Astrocyte (in vitro differentiated cells and primary cell): ENCODE results near the gene CLDN3. TPM values are rescaled to one million over a fixed set of nuclear protein-coding genes. Genes with fewer than 3 reads are reported as not detected.
"Not testable (repeated sequence)": the region's sequence is repeated elsewhere in the genome, so short reads cannot be mapped to it uniquely, and the experiment has no call there.

Source experiments
- DNase-seq: peaks from one replicate; pipeline ENCODE4 v3.0.0-alpha.2; 2010; ENCODE audit warnings: low read depth
- FAIRE-seq: peaks from 2 replicates; lab custom pipeline; 2011; peaks lifted over from hg19 to GRCh38; lab: Jason Lieb, UNC
- H2AFZ ChIP-seq: 2 replicates; pipeline ENCODE4 v1.6.0; 2012; ENCODE audit warnings: low read depth, low read length, inconsistent platforms
- H3K27ac ChIP-seq: 2 replicates; pipeline ENCODE4 v1.5.1; 2011; ENCODE audit warnings: low read depth, low read length, inconsistent platforms
- H3K27me3 ChIP-seq: 2 replicates; pipeline ENCODE4 v1.6.0; 2011; ENCODE audit warnings: low read length, inconsistent platforms; ENCODE audit not compliant: insufficient read depth
- H3K36me3 ChIP-seq: 2 replicates; pipeline ENCODE4 v1.5.1; 2011; ENCODE audit warnings: low read length, inconsistent platforms; ENCODE audit not compliant: insufficient read depth
- H3K4me1 ChIP-seq: 2 replicates; pipeline ENCODE4 v1.5.1; 2011; ENCODE audit warnings: low read length, inconsistent platforms; ENCODE audit not compliant: insufficient read depth
- H3K4me2 ChIP-seq: 2 replicates; pipeline ENCODE4 v1.6.0; 2012; ENCODE audit warnings: low read length, inconsistent platforms
- H3K4me3 ChIP-seq: 2 replicates; pipeline ENCODE4 v1.5.1; 2011; ENCODE audit warnings: low read depth, mild to moderate bottlenecking, low read length, inconsistent platforms; ENCODE audit not compliant: insufficient read depth
- H3K79me2 ChIP-seq: 2 replicates; pipeline ENCODE4 v1.6.0; 2012; ENCODE audit warnings: mild to moderate bottlenecking, low read length, inconsistent platforms; ENCODE audit not compliant: insufficient read depth
- H3K9ac ChIP-seq: 2 replicates; pipeline ENCODE4 v1.6.0; 2012; ENCODE audit warnings: mild to moderate bottlenecking, low read length, inconsistent platforms
- H3K9me3 ChIP-seq: 2 replicates; pipeline ENCODE4 v1.5.1; 2012; ENCODE audit warnings: low read depth, mild to moderate bottlenecking, low read length, inconsistent platforms; ENCODE audit not compliant: insufficient read depth
- H4K20me1 ChIP-seq: 2 replicates; pipeline ENCODE4 v1.6.0; 2012; ENCODE audit warnings: low read length, inconsistent platforms; ENCODE audit not compliant: insufficient read depth
- H3K27ac Mint-ChIP-seq: one replicate; pipeline ENCODE4 v1.8.0; 2021; ENCODE audit warnings: mild to moderate bottlenecking, mixed read lengths; ENCODE audit not compliant: unreplicated experiment
- H3K27me3 Mint-ChIP-seq: one replicate; pipeline ENCODE4 v1.8.0; 2021; ENCODE audit warnings: low read depth, mixed read lengths; ENCODE audit not compliant: unreplicated experiment
- H3K36me3 Mint-ChIP-seq: one replicate; pipeline ENCODE4 v1.8.0; 2021; ENCODE audit warnings: low read depth, mixed read lengths; ENCODE audit not compliant: unreplicated experiment
- H3K4me1 Mint-ChIP-seq: one replicate; pipeline ENCODE4 v1.8.0; 2021; ENCODE audit warnings: low read depth, mixed read lengths; ENCODE audit not compliant: unreplicated experiment
- H3K4me3 Mint-ChIP-seq: one replicate; pipeline ENCODE4 v1.8.0; 2021; ENCODE audit warnings: mild to moderate bottlenecking, moderate library complexity, mixed read lengths; ENCODE audit not compliant: unreplicated experiment
- H3K9me3 Mint-ChIP-seq: one replicate; pipeline ENCODE4 v1.8.0; 2021; ENCODE audit warnings: mild to moderate bottlenecking, mixed read lengths; ENCODE audit not compliant: unreplicated experiment
- EZH2 ChIP-seq: IDR thresholded peaks from 2 replicates; pipeline ENCODE4 v1.6.1; 2012; ENCODE audit warnings: mild to moderate bottlenecking, low read length, inconsistent platforms; ENCODE audit not compliant: insufficient read depth
- total RNA-seq: library from RNA; stranded (reverse); gene quantifications from 2 replicates; pipeline ENCODE4 v1.2.1, GENCODE V29; 2021
- TF ChIP-seq, protein P1 (sequence below): IDR thresholded peaks from 2 replicates; pipeline ENCODE4 v1.5.1; 2011; ENCODE audit warnings: low read depth, mild to moderate bottlenecking, inconsistent platforms, low read length, moderate library complexity; ENCODE audit not compliant: insufficient read depth

Gene CLDN3
- total RNA-seq, 1 donor from 2014 or later: 0.68 TPM

- no peak overlapping the region for H3K4me3 Mint-ChIP-seq
- DNase-seq (no peak), FAIRE-seq (no peak)
- H4K20me1 ChIP-seq: no peaks in the 10 kb centered on the region
- H3K4me3 ChIP-seq: no peak overlapping the region
- no peaks in the 10 kb centered on the region for H3K9me3 ChIP-seq
- no peak overlapping the region for H3K4me2 ChIP-seq
- no peaks in the 10 kb centered on the region for H3K27me3 ChIP-seq
- no peak overlapping the region for H3K9ac ChIP-seq
- H3K27ac ChIP-seq: no peak overlapping the region
- H3K36me3 Mint-ChIP-seq: no peaks in the 10 kb centered on the region
- no peak overlapping the region for H2AFZ ChIP-seq
- no peak overlapping the region for H3K27ac Mint-ChIP-seq
- no peaks in the 10 kb centered on the region for H3K9me3 Mint-ChIP-seq
- no peaks in the 10 kb centered on the region for H3K4me1 ChIP-seq
- H3K27me3 Mint-ChIP-seq: peaks cover 10% of the 10 kb centered on the region
- no peaks in the 10 kb centered on the region for H3K79me2 ChIP-seq
- TF ChIP-seq, protein P1, sequence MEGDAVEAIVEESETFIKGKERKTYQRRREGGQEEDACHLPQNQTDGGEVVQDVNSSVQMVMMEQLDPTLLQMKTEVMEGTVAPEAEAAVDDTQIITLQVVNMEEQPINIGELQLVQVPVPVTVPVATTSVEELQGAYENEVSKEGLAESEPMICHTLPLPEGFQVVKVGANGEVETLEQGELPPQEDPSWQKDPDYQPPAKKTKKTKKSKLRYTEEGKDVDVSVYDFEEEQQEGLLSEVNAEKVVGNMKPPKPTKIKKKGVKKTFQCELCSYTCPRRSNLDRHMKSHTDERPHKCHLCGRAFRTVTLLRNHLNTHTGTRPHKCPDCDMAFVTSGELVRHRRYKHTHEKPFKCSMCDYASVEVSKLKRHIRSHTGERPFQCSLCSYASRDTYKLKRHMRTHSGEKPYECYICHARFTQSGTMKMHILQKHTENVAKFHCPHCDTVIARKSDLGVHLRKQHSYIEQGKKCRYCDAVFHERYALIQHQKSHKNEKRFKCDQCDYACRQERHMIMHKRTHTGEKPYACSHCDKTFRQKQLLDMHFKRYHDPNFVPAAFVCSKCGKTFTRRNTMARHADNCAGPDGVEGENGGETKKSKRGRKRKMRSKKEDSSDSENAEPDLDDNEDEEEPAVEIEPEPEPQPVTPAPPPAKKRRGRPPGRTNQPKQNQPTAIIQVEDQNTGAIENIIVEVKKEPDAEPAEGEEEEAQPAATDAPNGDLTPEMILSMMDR: no peak
- no peak for TF ChIP-seq EZH2
- no peaks in the 10 kb centered on the region for H3K36me3 ChIP-seq
- H3K4me1 Mint-ChIP-seq: no peaks in the 10 kb centered on the region
Observed at GRCh38 chr7:73726083-73726466, 44.0 kb downstream of the CLDN3 start.

- peaks cover under 1% of the 10 kb centered on the region for H4K20me1 ChIP-seq
- H3K9me3 Mint-ChIP-seq: no peaks in the 10 kb centered on the region
- H3K4me1 Mint-ChIP-seq: no peaks in the 10 kb centered on the region
- DNase-seq (no peak), FAIRE-seq (no peak)
- H2AFZ ChIP-seq: no peak overlapping the region
- H3K79me2 ChIP-seq: peaks cover 6% of the 10 kb centered on the region
- no peaks in the 10 kb centered on the region for H3K36me3 ChIP-seq
- H3K9ac ChIP-seq: no peak overlapping the region
- no peak overlapping the region for H3K4me2 ChIP-seq
- H3K27ac ChIP-seq: no peak overlapping the region
- no peaks in the 10 kb centered on the region for H3K9me3 ChIP-seq
- no peak overlapping the region for H3K4me3 Mint-ChIP-seq
- H3K27me3 Mint-ChIP-seq: peaks cover 15% of the 10 kb centered on the region
- TF ChIP-seq, protein P1: no peak
- H3K4me3 ChIP-seq: no peak overlapping the region
- no peaks in the 10 kb centered on the region for H3K27me3 ChIP-seq
- H3K36me3 Mint-ChIP-seq: no peaks in the 10 kb centered on the region
- no peaks in the 10 kb centered on the region for H3K4me1 ChIP-seq
- no peak overlapping the region for H3K27ac Mint-ChIP-seq
Observed at GRCh38 chr7:73723813-73724212, 46.3 kb downstream of the CLDN3 start.

- Mint-ChIP-seq H3K4me3 (no peak overlapping the region), H3K27ac (no peak overlapping the region), H3K4me1 (peaks cover 4% of the 10 kb centered on the region), H3K9me3 (no peaks in the 10 kb centered on the region), H3K36me3 (no peaks in the 10 kb centered on the region), H3K27me3 (peaks cover 15% of the 10 kb centered on the region)
- Histone ChIP-seq H3K4me1 (peaks cover 5% of the 10 kb centered on the region), H2AFZ (no peak overlapping the region), H3K4me3 (no peak overlapping the region), H3K27ac (no peak overlapping the region), H3K27me3 (no peaks in the 10 kb centered on the region), H3K4me2 (no peak overlapping the region), H3K9me3 (no peaks in the 10 kb centered on the region), H3K79me2 (peaks cover 17% of the 10 kb centered on the region), H4K20me1 (peaks cover 10% of the 10 kb centered on the region), H3K36me3 (no peaks in the 10 kb centered on the region), H3K9ac (no peak overlapping the region)
- TF ChIP-seq EZH2: no peak
- TF ChIP-seq, protein P1: no peak
- DNase-seq (no peak), FAIRE-seq (no peak)
Observed at GRCh38 chr7:73722785-73723184, 47.3 kb downstream of the CLDN3 start.

GRCh38 chr7:73722182-73722581, 47.9 kb downstream of the CLDN3 start:
- not testable (repeated sequence) for H3K27me3 ChIP-seq, H3K27ac Mint-ChIP-seq, H3K9ac ChIP-seq, H3K27ac ChIP-seq, H3K36me3 Mint-ChIP-seq, DNase-seq, H3K4me2 ChIP-seq, H3K36me3 ChIP-seq, H3K9me3 ChIP-seq, H3K9me3 Mint-ChIP-seq, H3K4me3 Mint-ChIP-seq, H2AFZ ChIP-seq, H3K4me3 ChIP-seq, H3K4me1 Mint-ChIP-seq, FAIRE-seq
- H3K27me3 Mint-ChIP-seq: peaks cover 15% of the 10 kb centered on the region
- H3K79me2 ChIP-seq: peaks cover 23% of the 10 kb centered on the region
- H3K4me1 ChIP-seq: peaks cover 11% of the 10 kb centered on the region
- H4K20me1 ChIP-seq: peaks cover 16% of the 10 kb centered on the region
